SK-MEL-5 (cell line): Measurements from ENCODE around the gene VAV1. TPM values are rescaled to one million over a fixed set of nuclear protein-coding genes. Genes with fewer than 3 reads are reported as not detected.
"Not testable (repeated sequence)": the region's sequence is repeated elsewhere in the genome, so short reads cannot be mapped to it uniquely, and the experiment has no call there.

ENCODE experiments used
- DNase-seq: peaks from one replicate; pipeline ENCODE4 v3.0.0-alpha.2; 2016; ENCODE audit warnings: low read depth, low spot score
- in situ Hi-C: cut with HindIII; loops from 2 replicates; pipeline ENCODE4 v1.10.0; 2016; ENCODE audit warnings: low sequenced_read_pairs, high pct_unique_total_duplicates, low pct_unique_long_range_greater_than_20kb
- total RNA-seq: library from RNA; depleted of rRNA; stranded (reverse); fragments of >200 nt; shearing (Covaris generic); gene quantifications from 2 replicates; pipeline ENCODE4 v1.2.3, GENCODE V29; 2014

VAV1 gene
- total RNA-seq, 1 experiment from 2014 or later: not detected

DNA sequence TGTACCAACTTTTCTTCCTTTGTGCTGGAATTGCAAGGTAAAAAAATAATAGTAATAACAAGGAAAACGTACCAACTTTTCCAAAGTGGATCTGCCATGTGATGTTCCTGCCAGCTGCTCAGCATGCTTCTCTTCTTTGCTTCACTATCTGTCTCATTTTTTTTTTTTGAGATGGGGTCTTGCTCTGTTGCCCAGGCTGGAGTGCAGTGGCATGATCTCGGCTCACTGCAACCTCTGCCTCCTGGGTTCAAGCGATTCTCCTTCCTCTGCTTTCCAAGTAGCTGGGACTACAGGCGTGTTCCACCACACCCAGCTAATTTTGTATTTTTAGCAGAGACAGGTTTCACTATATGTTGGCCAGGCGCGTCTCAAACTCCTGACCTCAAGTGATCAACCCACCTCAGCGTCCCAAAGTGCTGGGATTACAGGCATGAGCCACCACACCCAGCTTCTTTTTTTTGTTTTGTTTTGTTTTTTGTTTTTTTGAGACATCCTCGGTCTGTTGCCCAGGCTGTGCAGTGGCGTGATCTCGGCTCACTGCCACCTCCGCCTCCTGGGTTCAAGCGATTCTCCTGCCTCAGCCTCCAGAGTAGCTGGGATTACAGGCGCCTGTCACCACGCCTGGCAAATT is 27.8 kb downstream of the VAV1 start:
- in situ Hi-C loops: not testable (repeated sequence)

DNA sequence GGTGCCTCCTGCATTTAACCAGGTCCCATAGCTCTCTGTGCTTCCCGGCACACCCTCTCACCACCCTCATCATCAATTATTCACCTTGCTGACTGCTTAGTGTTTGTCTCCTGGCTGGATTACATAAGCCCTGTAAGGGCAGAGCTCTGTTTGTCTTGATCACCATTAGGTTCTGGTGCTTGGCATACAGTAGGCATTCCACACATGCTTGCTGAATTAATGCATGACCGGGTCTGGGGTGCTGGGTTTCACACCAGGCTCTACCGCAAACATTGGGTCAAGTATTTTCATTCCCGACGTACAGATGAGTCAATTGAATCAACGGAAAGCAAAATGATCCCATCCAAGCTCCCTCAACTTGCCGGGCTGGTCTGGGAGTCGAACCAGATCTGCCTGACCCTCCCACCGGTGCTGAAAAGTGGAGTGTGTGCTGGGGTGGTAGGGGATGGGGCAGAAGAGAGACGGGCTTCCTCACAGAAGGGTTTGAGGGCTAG is 28.5 kb downstream of the VAV1 start:
- no peak for DNase-seq
- in situ Hi-C loops: no loop called here

More for the DNA sequence above, 27.8 kb downstream of the VAV1 start:
- not testable (repeated sequence) for DNase-seq

DNA sequence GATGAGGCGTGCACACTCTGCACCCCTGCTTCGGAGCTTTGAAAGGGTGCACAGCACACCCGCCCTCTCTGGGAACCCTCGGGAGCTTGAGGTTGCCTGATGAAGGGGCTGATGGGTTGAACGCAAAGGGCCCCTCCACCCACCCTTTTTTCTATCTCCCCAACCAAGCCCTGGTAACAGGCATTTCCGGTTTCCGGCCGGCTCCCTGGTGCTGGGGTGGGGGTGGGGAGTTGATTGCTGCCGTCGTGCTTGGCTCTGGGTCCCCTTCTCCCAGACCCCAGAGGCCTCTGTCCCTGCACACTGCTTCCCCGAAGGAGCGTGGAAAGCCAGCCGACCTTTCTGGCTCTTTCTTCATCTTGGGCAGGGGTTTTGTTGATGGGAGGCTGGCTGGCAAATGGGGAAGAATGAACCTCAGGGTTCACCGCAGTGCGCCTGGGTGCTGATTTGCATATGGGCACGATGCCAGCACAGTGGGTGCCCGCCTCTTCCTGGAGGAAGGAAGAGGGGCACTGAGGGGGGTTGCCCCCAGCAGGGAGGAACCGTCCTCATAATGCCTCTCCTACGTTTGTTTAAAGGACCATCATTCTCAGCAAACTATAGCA is 29.1 kb downstream of the VAV1 start:
- in situ Hi-C loops: no loop called here
- no peak for DNase-seq

DNA sequence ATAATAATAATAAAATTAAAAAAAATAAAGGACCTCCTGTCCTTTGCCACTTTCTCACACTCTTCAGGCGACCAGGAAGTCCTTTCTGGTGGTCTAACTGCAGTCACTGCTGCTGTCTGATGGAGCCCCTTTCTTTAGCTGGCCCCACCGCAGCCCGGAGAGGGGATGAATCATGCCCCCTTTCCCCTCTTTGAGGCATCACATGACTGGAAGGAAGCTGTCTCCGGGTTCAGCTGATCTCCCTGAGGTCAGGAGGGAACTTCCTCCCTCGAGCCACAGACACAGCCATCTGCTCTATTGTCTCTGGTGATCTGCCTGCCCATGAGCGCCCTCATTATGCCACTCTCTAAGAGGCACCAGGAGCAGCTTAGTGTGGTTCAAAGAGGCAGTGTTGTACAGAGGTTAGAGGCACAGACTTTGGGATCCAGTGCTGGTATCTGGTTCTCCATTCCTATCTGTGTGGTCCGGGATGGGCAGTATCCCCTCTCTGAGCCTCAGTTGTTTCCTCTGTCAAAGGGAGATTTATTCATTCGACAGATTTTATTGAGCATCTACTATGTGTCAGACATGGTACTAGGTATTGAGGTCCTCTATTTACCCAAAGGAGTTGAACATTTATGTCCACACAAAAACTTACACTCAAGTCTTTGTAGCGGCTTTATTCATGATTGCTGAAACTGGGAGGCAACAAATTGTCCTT is 30.0 kb downstream of the VAV1 start:
- in situ Hi-C loops: no loop called here
- no peak for DNase-seq

DNA sequence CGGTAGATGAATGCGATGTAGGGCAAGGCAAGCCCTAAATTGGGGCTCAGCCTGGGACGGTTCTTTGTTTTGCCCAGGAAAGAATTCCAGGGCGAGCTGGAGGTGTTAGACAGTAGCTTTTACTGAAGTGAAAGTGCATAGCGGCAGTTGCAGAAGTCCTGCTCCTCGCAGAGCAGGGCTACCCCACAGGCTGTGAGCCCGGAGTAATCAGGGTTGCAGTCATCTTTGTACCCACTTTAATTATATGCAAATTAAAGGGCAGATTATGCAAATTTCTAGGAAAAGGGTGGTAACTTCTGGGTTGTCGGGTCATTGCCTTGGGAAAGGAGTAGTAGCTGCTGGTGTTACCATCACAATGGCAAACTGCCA is 30.5 kb downstream of the VAV1 start:
- in situ Hi-C loops: no loop called here
- no peak for DNase-seq

DNA sequence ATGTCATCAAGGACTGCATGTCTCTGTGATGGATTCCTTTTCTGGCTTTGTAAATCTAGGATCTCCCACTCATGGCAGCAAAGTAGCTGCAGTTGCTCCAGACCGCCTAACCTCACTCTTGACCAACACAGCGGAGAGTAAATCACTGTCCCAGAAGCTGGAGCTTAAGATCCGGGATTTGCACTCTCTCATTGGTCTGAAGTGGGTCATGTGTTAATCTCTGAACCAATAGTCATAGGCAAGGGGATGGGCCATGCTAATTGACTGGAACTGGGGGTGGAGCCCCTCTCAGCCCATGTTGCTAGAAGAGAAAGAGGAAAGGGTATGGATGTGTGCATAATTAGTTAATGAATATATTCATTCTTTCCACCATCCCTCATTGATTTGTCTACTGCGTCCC is 34.0 kb downstream of the VAV1 start:
- DNase-seq: peak; percentile 32
- in situ Hi-C loops: no loop called here

DNA sequence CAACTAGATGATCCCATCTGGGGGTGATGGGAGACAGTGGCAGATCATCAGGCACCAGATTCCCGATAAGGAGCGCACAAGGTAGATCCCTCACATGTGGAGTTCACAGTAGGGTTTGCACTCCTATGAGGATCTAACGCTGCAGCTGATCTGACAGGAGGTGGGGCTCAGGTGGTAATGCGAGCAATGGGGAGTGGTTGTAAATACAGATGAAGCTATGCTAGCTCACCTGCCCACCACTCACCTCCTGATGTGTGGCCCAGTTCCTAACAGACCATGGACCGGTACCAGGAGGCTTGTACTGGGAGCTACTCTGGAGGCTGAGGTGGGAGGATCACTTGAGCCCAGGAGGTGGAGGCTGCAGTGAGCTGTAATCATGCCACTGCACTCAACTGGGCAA is 34.8 kb downstream of the VAV1 start:
- DNase-seq: no peak
- in situ Hi-C loops: no loop called here

DNA sequence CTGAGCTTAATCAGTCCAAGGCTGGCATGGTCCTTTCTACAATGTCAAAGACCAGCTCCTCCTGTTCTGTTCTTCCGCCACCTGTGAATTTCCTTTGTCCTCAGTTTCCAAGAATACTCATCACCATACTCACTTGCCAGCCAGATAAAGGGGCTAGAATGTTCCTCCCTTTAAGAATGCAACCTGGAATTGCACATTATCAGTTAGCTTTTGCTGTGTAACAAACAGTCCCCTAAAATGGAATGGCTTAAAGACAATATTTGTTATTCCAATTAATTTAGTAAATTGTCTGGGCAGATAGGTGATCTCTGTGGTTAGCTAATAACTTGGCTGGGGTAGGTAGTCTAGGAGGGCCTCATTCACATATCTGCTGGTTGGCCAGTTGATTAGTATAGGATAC is 36.0 kb downstream of the VAV1 start:
- no peak for DNase-seq
- in situ Hi-C loops: no loop called here

DNA sequence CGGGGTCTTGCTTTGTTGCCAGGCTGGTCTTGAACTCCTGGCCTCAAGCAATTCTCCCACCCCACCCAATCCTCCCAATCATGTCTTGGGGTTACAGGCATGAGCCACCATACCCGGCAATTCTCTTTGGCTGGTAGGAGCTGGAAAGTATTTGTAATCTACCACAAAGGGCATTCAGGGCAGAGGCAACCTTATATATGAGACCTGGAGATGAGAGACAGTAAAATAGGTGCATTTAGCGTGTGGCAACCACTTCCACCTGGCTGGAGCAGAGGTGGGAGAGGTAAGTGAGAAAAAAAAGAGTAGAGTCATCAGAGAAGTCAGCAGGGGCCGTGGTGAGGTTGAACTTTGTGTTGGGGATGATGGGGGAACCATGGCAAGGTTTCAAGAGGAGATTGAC is 36.8 kb downstream of the VAV1 start:
- no peak for DNase-seq
- in situ Hi-C loops: no loop called here

DNA sequence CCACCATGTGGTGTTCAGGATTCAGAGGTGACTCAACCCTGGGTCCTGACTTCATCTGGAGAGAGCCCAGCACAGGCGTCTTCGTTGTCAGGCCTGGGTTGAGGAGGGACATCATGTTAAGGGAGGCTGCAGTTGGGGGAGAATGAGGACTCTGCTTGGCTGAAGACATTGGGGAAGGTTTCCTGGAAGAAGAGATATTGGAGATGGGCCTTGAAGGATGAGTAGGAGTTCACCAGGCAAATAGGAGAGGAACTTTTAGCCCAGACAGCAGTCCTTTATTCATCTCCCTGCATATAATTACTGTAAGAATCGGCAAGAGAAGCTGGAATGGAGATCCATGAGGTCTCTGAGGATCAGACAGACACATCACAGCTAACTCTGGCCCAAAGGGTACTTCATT is 38.9 kb downstream of the VAV1 start:
- in situ Hi-C loops: no loop called here
- DNase-seq: no peak

DNA sequence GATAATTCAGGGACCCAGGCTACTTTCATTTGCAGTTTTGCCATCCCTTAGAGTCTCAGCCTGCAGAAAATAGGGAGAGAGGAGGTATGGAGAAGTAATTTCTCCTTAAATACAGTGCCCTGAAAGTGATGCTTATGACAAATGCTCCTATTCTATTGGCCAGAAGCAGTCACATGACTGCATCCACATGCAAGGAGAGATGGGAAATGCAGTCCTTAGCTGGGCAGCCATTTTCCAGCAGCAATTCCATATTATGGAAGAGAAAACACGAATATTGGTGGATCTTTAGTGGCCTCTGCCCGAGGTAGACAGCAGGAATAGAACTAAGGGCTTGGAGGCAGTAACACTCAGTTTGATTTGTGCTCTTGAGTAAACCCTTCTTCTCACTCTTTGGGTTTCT is 39.4 kb downstream of the VAV1 start:
- peak; percentile 69 for DNase-seq
- in situ Hi-C loops: no loop called here

DNA sequence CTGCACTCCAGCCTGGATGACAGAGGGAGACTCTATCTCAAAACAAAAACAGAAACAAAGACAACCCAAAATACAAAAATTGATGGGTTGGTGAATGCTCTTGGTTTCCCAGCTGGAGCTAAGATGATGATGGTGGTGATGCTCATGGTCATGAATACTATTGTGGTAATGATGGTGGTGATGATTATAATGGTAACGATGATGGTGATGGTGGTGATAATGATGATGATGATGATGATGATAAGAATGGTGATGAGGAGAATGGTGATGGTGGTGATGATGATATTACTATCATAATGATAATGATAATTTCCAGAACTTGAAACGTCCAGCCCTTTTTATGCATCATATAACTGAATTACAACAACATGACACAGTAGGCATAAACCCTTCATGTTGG is 40.1 kb downstream of the VAV1 start:
- no peak for DNase-seq
- in situ Hi-C loops: no loop called here

DNA sequence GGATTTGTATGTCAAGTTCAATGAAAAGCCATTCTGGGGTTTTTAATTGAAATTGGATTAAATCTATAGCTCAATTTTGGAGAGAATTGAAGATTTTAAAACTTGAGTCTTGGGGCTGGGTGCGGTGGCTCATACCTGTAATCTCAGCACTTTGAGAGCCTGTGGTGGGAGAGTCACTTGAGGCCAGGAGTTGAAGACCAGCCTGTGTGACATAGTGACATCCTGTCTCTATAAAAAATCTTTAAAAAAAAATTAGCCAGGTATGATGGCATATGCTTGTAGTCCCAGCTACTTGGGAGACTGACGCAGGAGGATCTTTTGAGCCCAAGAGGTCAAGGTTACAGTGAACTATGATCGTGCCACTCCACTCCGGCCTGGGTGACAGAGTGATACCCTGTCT is 41.2 kb downstream of the VAV1 start:
- in situ Hi-C loops: no loop called here

DNA sequence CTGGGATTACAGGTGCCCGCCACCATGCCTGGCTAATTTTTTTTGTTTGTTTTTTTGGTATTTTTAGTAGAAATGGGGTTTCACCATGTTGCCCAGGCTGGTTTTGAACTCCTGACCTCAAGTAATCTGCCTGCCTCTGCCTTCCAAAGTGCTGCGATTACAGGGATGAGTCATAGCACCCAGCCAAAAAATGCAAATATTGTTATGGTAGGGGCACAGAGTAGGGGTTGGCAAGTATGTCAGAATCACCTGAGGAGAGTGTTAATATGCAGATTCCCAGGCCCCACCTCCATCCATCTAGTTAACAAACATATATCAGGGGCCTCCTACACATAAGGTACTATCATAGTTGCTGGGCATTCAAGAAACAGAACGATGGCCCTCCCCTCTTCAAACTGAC is 44.7 kb downstream of the VAV1 start:
- in situ Hi-C loops: no loop called here
- no peak for DNase-seq

More for the DNA sequence above, 41.2 kb downstream of the VAV1 start:
- DNase-seq: no peak

DNA sequence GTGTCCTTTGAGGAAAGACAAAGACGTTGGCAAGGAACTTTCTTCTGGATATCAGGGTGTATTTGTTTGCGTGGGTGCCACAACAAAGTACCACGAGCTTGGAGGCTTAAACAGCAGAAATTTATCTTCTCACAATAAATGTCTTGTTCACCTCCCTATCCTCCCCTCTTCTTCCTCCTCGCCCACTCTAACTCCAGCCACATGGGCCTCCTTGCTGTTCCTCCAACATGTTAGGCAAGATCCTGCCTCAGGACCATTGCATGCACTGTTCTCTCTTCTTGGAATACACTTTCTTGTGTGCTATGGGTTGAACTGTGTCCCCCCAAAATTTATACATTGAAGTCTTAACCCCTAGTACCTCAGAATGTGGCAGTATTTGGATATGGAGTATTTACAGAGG is 45.7 kb downstream of the VAV1 start:
- in situ Hi-C loops: no loop called here
- no peak for DNase-seq

DNA sequence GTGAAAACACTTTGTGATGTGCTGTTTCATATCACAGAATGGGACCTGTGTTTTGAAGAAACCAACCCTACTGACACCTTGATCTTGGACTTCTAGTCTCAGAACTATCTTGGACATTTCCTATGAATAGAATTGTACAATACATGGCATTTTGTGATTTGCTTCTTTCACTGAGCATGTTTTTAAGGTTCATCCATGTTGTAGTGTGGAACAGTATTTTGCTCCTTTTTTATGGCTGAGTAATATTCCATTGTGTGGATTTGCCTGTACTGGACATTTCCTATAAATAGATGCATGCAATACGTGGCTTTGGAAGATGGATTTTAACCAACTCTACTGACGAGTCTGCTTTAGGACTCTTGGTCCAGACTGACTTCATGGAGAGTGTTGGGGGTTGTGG is 46.8 kb downstream of the VAV1 start:
- in situ Hi-C loops: no loop called here
- no peak for DNase-seq

DNA sequence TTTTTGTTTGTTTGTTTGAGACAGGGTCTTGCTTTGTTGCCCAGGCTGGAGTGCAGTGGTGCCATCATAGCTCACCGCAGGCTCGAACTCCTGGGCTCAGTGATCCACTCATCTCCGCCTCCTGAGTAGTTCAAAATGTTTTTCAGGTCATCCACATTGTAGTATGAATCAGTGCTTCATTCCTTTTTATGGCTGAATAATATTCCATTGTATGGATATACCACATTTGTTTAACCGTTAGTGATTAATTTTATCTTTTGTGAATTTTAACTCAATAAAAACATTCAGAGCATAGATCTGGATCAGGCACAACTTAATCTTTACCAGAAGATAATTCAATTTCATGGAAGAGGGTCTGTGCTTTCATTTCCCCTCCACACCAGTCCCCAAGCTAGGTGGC is 47.7 kb downstream of the VAV1 start:
- in situ Hi-C loops: no loop called here
- DNase-seq: no peak

DNA sequence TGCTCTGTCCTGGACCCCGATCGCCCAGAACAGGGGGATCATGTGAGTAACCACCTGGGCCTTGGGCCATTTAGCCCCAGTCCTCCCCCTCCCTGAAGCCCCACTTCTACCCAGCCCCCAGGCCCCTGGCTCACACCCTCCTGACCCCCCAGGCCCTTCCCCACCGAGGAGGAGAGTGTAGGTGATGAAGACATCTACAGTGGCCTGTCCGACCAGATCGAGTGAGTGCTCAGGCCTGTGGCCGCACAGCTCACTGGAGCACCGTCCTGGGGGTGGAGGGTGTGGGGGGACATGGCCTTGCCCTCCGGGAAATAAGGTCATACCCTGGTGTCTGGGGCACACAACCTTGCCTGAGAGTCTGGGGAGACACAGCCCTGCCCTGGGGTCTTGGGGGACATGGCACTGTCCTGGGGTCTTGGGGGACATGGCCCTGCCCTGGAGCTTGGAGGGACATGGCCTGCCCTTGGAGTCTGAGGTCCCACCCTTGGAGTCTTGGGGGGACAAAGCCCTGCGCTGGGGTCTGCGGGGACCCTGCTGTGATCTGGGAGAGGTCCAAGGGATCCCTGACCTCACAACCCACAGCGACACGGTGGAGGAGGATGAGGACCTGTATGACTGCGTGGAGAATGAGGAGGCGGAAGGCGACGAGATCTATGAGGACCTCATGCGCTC is 49.3 kb downstream of the VAV1 start:
- no peak for DNase-seq
- in situ Hi-C loops: no loop called here

DNA sequence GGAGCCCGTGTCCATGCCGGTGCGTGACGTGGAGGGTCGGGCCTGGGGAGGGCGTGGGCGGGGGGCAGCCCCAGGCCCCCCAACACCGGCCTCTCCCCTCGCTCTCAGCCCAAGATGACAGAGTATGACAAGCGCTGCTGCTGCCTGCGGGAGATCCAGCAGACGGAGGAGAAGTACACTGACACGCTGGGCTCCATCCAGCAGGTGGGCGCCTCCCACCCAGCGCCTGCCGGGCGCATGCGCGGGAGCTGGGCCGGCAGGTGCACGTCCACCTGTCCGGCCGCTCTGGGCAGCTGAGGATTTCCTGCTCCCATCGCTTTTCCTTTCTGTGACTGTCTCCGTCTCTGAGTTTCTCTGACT is 49.8 kb downstream of the VAV1 start:
- in situ Hi-C loops: no loop called here
- DNase-seq: no peak
